GM18499 (cell line): ENCODE data around the gene AMER2.

Source experiments
- ATAC-seq: cut with Tn5 transposase; IDR thresholded peaks from one replicate; pipeline ENCODE4 v1.9.1; 2021; ENCODE audit warnings: moderate number of reproducible peaks; ENCODE audit not compliant: insufficient read depth, unreplicated experiment

The AMER2 gene

GRCh38 chr13:25112695-25113255, 59.3 kb downstream of the AMER2 start:
- ATAC-seq = no peak
